GM23248 (cell line): ENCODE results near the gene AMFR.

Experiments used
- EZH2 ChIP-seq: fragments of 200-600 bp; sonication (generic); IDR thresholded peaks from 2 replicates; pipeline ENCODE4 v1.6.1; 2018; ENCODE audit warnings: antibody characterized with exemption, mild to moderate bottlenecking; ENCODE audit not compliant: insufficient read depth, poor library complexity, severe bottlenecking
- EZH2phosphoT487 ChIP-seq: fragments of 200-600 bp; sonication (generic); IDR thresholded peaks from 2 replicates; pipeline ENCODE4 v1.6.1; 2018; ENCODE audit warnings: antibody characterized with exemption, moderate library complexity, mild to moderate bottlenecking, low read depth; ENCODE audit not compliant: insufficient read depth

- TF ChIP-seq EZH2 (no peak), EZH2phosphoT487 (no peak)
Observed at GRCh38 chr16:56347670-56348069, 77.7 kb downstream of the AMFR start.
